ENCODE measurements around the gene MAGED2.
"Not testable (repeated sequence)": the region's sequence is repeated elsewhere in the genome, so short reads cannot be mapped to it uniquely, and the experiment has no call there.

The MAGED2 gene

GRCh38 chrX:54820737-54821136 is 13.2 kb downstream of the MAGED2 start:
- no peak for DNase-seq

GRCh38 chrX:54821310-54821709 is 13.8 kb downstream of the MAGED2 start:
- DNase-seq: no peak

- DNase-seq: no peak
These were observed 16.6 kb downstream of the MAGED2 start for GRCh38 chrX:54824195-54824594.

- no peak for DNase-seq
These were observed 17.2 kb downstream of the MAGED2 start for GRCh38 chrX:54824722-54825121.

GRCh38 chrX:54825716-54826438 is 18.3 kb downstream of the MAGED2 start:
- DNase-seq: no peak

GRCh38 chrX:54826598-54826997 is 19.1 kb downstream of the MAGED2 start:
- DNase-seq: no peak

GRCh38 chrX:54838583-54838982 is 31.0 kb downstream of the MAGED2 start:
- no peak for DNase-seq

- not testable (repeated sequence) for DNase-seq
These were observed 33.8 kb downstream of the MAGED2 start for GRCh38 chrX:54841184-54841874.

GRCh38 chrX:54842607-54843006 is 35.1 kb downstream of the MAGED2 start:
- DNase-seq: no peak

GRCh38 chrX:54843050-54843449 is 35.5 kb downstream of the MAGED2 start:
- DNase-seq: no peak

- not testable (repeated sequence) for DNase-seq
These were observed 40.2 kb downstream of the MAGED2 start for GRCh38 chrX:54847700-54848099.

GRCh38 chrX:54865208-54865607 is 57.7 kb downstream of the MAGED2 start:
- no peak for DNase-seq
